OCI-LY3 (cell line): ENCODE results near the gene ARSG.

ENCODE experiments used
- H2AFZ ChIP-seq: fragments of 200-600, 300-600 bp; shearing (Covaris generic); 2 replicates; pipeline ENCODE4 v1.6.0; 2014; ENCODE audit warnings: antibody characterized with exemption, low read depth, low read length
- H3K27ac ChIP-seq: fragments of 200-600, 300-600 bp; sonication (generic); 2 replicates; pipeline ENCODE4 v1.5.1; 2014; ENCODE audit warnings: mild to moderate bottlenecking, low read length, moderate library complexity, mixed read lengths
- H3K27me3 ChIP-seq: fragments of 200-600, 300-600 bp; sonication (generic); 2 replicates; pipeline ENCODE4 v1.6.1; 2014; ENCODE audit warnings: low read depth, low read length, mixed read lengths
- H3K36me3 ChIP-seq: fragments of 200-600, 300-600 bp; sonication (generic); replicated peaks from 2 replicates; pipeline ENCODE3; 2014; ENCODE audit warnings: low read depth, low read length, mixed read lengths
- H3K4me1 ChIP-seq: fragments of 300-600, 200-600 bp; sonication (generic); 2 replicates; pipeline ENCODE4 v1.6.1; 2014; ENCODE audit warnings: low read length, mixed read lengths
- H3K4me2 ChIP-seq: fragments of 200-600, 300-600 bp; sonication (generic); 2 replicates; pipeline ENCODE4 v1.6.1; 2014; ENCODE audit warnings: low read length, mixed read lengths
- H3K4me3 ChIP-seq: fragments of 300-600, 200-600 bp; sonication (generic); 2 replicates; pipeline ENCODE4 v1.5.1; 2014; ENCODE audit warnings: antibody characterized with exemption, mild to moderate bottlenecking, low read length, moderate library complexity
- H3K79me2 ChIP-seq: fragments of 300-600, 200-600 bp; shearing (Covaris generic); 2 replicates; pipeline ENCODE4 v1.6.1; 2014; ENCODE audit warnings: mild to moderate bottlenecking, low read length, mixed read lengths
- H3K9ac ChIP-seq: fragments of 300-600, 200-600 bp; shearing (Covaris generic); 2 replicates; pipeline ENCODE4 v1.6.0; 2014; ENCODE audit warnings: mild to moderate bottlenecking, low read length, moderate library complexity
- H3K9me3 ChIP-seq: fragments of 200-600, 300-600 bp; shearing (Covaris generic); 2 replicates; pipeline ENCODE4 v1.6.1; 2014; ENCODE audit warnings: low read length, mixed read lengths; ENCODE audit not compliant: insufficient read depth
- H4K20me1 ChIP-seq: fragments of 200-600, 300-600 bp; sonication (generic); 2 replicates; pipeline ENCODE4 v1.6.1; 2016; ENCODE audit warnings: low read length, mixed read lengths; ENCODE audit not compliant: insufficient read depth
- EZH2phosphoT487 ChIP-seq: fragments of 200-600 bp; shearing (Covaris generic); IDR thresholded peaks from 2 replicates; pipeline ENCODE4 v1.6.1; 2018; ENCODE audit warnings: antibody characterized with exemption, mixed run types, low read depth
- TF ChIP-seq, protein P1 (sequence below): fragments of 200-600, 300-600 bp; sonication (generic); IDR thresholded peaks from 2 replicates; pipeline ENCODE4 v1.5.1; 2014; ENCODE audit warnings: antibody characterized with exemption, low read length, low read depth

Gene ARSG

GRCh38 chr17:68387435-68388218, 96.3 kb downstream of the ARSG start:
- H3K4me1 ChIP-seq = no peaks in the 10 kb centered on the region
- peaks cover 3% of the 10 kb centered on the region; the same call in 1 of the 2 replicates for H3K27me3 ChIP-seq
- H3K36me3 ChIP-seq = no peaks in the 10 kb centered on the region
- no peaks in the 10 kb centered on the region for H3K9me3 ChIP-seq
- H2AFZ ChIP-seq = no peak overlapping the region
- no peak overlapping the region for H3K4me3 ChIP-seq
- TF ChIP-seq, protein P1, sequence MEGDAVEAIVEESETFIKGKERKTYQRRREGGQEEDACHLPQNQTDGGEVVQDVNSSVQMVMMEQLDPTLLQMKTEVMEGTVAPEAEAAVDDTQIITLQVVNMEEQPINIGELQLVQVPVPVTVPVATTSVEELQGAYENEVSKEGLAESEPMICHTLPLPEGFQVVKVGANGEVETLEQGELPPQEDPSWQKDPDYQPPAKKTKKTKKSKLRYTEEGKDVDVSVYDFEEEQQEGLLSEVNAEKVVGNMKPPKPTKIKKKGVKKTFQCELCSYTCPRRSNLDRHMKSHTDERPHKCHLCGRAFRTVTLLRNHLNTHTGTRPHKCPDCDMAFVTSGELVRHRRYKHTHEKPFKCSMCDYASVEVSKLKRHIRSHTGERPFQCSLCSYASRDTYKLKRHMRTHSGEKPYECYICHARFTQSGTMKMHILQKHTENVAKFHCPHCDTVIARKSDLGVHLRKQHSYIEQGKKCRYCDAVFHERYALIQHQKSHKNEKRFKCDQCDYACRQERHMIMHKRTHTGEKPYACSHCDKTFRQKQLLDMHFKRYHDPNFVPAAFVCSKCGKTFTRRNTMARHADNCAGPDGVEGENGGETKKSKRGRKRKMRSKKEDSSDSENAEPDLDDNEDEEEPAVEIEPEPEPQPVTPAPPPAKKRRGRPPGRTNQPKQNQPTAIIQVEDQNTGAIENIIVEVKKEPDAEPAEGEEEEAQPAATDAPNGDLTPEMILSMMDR = no peak
- no peak for TF ChIP-seq EZH2phosphoT487
- H3K4me2 ChIP-seq = no peak overlapping the region
- H3K27ac ChIP-seq = no peak overlapping the region
- H4K20me1 ChIP-seq = no peaks in the 10 kb centered on the region
- no peaks in the 10 kb centered on the region for H3K79me2 ChIP-seq
- no peak overlapping the region for H3K9ac ChIP-seq

- H3K4me2 ChIP-seq = no peak overlapping the region
- no peak overlapping the region for H3K4me3 ChIP-seq
- no peak overlapping the region for H3K9ac ChIP-seq
- no peak overlapping the region for H2AFZ ChIP-seq
- TF ChIP-seq EZH2phosphoT487 = no peak
- TF ChIP-seq, protein P1 = no peak
- no peaks in the 10 kb centered on the region for H3K4me1 ChIP-seq
- H3K27me3 ChIP-seq = 0 out of 2 replicates have a peak, but pooled peaks cover 3% of the 10 kb centered on the region
- H3K36me3 ChIP-seq = no peaks in the 10 kb centered on the region
- no peak overlapping the region for H3K27ac ChIP-seq
- H4K20me1 ChIP-seq = no peaks in the 10 kb centered on the region
- H3K9me3 ChIP-seq = no peaks in the 10 kb centered on the region
- H3K79me2 ChIP-seq = no peaks in the 10 kb centered on the region
Observed at GRCh38 chr17:68389041-68389440, 97.7 kb downstream of the ARSG start.

DNA sequence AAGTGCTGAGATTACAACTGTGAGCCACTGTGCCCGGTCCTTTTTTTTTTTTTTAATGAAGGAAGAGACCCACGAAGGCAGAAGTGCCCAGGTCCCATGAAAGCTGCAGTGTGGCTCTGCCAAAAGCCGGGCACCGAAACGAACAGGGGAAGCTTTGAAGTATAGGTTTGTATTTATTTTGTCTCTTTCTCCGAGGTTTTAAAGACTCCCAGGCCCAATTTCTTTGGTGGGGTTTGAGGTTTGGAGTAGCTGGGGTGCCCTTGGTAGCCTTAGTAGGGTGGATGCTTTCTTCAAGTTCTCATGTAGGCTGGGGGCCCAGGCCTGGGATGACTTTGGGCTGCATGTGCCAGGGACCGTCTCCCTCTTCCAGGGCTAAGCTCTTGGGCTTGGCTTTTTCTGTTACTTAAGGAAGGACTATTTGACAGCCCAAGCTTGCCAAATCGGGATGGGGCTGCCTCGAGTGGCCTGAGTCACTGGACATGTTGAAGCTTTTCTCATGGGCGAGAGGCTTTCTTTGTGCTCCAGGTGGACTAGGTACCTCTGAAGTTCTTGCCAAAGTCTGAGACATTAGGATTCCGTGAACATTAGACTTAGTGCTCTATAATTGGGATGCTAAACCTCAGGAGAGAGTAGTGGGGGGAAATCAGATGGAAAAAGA, 99.7 kb downstream of the ARSG start:
- Histone ChIP-seq H3K9me3 (no peaks in the 10 kb centered on the region), H3K27ac (no peak overlapping the region), H4K20me1 (no peaks in the 10 kb centered on the region), H2AFZ (no peak overlapping the region), H3K4me3 (no peak overlapping the region), H3K36me3 (no peaks in the 10 kb centered on the region), H3K79me2 (no peaks in the 10 kb centered on the region), H3K4me1 (no peaks in the 10 kb centered on the region), H3K27me3 (0 out of 2 replicates have a peak, but pooled peaks cover 3% of the 10 kb centered on the region), H3K4me2 (no peak overlapping the region), H3K9ac (no peak overlapping the region)
- TF ChIP-seq EZH2phosphoT487 = no peak
- TF ChIP-seq, protein P1 = no peak

DNA sequence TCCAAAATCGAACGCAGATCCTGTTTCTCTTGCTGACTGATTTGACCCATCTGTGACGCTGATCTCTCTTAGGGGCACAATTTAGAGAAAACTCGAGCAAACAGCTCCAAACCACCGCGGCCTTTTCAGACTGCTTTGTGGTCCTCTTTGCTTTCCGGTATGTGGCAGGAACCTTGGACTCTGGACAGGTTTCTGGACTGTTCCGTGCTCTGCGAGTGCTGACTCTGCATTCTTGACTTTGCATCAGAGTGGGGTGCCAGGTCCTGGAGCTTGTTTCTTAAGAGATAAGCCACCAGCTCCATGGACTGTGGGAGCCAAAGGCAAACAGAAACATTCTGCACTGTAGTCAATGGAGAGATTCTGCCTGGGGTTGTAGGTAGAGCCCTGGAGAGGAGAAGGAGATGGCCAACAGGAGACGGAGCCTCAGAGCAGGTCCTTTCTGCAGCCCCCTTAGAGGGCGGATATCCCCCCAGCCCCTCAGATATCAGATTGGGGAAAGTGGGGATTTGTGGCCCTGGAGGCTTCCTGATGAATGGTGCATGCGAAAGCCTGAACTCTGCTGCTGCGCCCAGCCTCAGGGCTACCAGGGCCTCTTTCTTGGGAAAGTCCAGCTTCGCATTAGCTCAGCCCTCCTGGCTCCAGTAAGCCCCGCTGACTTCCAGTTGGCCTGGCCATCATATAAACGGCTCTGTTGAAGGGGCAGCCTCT, 100.4 kb downstream of the ARSG start:
- Histone ChIP-seq H3K27ac (no peak overlapping the region), H3K9ac (no peak overlapping the region), H3K9me3 (no peaks in the 10 kb centered on the region), H3K36me3 (no peaks in the 10 kb centered on the region), H2AFZ (no peak overlapping the region), H3K79me2 (no peaks in the 10 kb centered on the region), H3K27me3 (no peaks in the 10 kb centered on the region), H3K4me2 (no peak overlapping the region), H4K20me1 (no peaks in the 10 kb centered on the region), H3K4me1 (no peaks in the 10 kb centered on the region), H3K4me3 (no peak overlapping the region)
- no peak for TF ChIP-seq EZH2phosphoT487
- TF ChIP-seq, protein P1 = no peak
